Coronary artery (tissue), 2 donors: ENCODE results near the gene TCF12.

Source experiments
- DNase-seq: peaks from one replicate; pipeline ENCODE4 v3.0.0-alpha.2; 2017; ENCODE audit warnings: low spot score
- H3K27ac ChIP-seq, 2 donors: fragments of 200-600 bp; sonication (generic); one replicate each; pipeline ENCODE4 v1.5.1; 2016 to 2019
- H3K4me3 ChIP-seq: fragments of 200-600 bp; sonication (generic); 2 replicates; pipeline ENCODE4 v1.5.1; 2016; ENCODE audit warnings: mild to moderate bottlenecking, moderate library complexity
- TF ChIP-seq, protein P1 (sequence below): fragments of 200-600 bp; sonication (generic); IDR thresholded peaks from one replicate; pipeline ENCODE4 v1.5.1; 2019; ENCODE audit warnings: antibody characterized with exemption

Gene TCF12

GRCh38 chr15:57038040-57038439 lies 119.6 kb downstream of the TCF12 start:
- no peak for DNase-seq
- H3K4me3 ChIP-seq: no peak overlapping the region
- H3K27ac ChIP-seq: no peak overlapping the region
- TF ChIP-seq, protein P1, sequence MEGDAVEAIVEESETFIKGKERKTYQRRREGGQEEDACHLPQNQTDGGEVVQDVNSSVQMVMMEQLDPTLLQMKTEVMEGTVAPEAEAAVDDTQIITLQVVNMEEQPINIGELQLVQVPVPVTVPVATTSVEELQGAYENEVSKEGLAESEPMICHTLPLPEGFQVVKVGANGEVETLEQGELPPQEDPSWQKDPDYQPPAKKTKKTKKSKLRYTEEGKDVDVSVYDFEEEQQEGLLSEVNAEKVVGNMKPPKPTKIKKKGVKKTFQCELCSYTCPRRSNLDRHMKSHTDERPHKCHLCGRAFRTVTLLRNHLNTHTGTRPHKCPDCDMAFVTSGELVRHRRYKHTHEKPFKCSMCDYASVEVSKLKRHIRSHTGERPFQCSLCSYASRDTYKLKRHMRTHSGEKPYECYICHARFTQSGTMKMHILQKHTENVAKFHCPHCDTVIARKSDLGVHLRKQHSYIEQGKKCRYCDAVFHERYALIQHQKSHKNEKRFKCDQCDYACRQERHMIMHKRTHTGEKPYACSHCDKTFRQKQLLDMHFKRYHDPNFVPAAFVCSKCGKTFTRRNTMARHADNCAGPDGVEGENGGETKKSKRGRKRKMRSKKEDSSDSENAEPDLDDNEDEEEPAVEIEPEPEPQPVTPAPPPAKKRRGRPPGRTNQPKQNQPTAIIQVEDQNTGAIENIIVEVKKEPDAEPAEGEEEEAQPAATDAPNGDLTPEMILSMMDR: no peak

- TF ChIP-seq, protein P1: no peak
- no peak overlapping the region for H3K4me3 ChIP-seq
- DNase-seq: no peak
- H3K27ac ChIP-seq: no peak overlapping the region
These were observed 120.1 kb downstream of the TCF12 start for GRCh38 chr15:57038496-57038895.

GRCh38 chr15:57041416-57041815 lies 123.0 kb downstream of the TCF12 start:
- Histone ChIP-seq H3K4me3 (no peak overlapping the region), H3K27ac (no peak overlapping the region)
- TF ChIP-seq, protein P1: no peak
- DNase-seq: no peak

GRCh38 chr15:57044072-57044702 lies 125.7 kb downstream of the TCF12 start:
- no peak for DNase-seq
- H3K27ac ChIP-seq: no peak overlapping the region
- TF ChIP-seq, protein P1: no peak
- H3K4me3 ChIP-seq: no peak overlapping the region

DNA sequence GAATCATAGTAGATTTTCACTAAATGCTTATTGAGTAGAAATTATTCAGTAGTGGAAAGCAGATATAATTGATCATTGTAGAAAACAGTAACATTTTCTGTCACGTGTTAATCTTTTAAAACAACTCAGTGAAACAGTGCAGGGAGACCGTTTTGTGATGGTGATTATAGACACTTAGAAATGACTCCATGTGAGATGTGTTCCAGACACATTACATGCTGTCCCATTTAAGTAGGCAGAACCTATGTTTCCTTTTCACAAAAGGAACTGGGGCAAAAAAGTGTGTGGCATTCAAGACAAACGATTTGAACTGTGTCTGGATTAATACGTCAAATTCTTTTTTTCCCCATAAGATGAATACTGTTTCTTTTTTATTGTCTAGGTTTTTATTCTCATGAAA lies 126.5 kb downstream of the TCF12 start:
- TF ChIP-seq, protein P1: no peak
- no peak overlapping the region for H3K27ac ChIP-seq
- DNase-seq: no peak

GRCh38 chr15:57045741-57046382 lies 127.4 kb downstream of the TCF12 start:
- DNase-seq: no peak
- TF ChIP-seq, protein P1: no peak
- Histone ChIP-seq H3K4me3 (no peak overlapping the region), H3K27ac (no peak overlapping the region)

More for the DNA sequence above, 126.5 kb downstream of the TCF12 start:
- no peak overlapping the region for H3K4me3 ChIP-seq
